K562 (cell line): ENCODE results near the gene ATP6V1G1. TPM values are rescaled to one million over a fixed set of nuclear protein-coding genes. Genes with fewer than 3 reads are reported as not detected.

ENCODE experiments used
- ARID1B ChIP-seq: fragments of 450-650 bp; IDR thresholded peaks from 2 replicates; pipeline ENCODE4 v1.6.1; 2016; ENCODE audit warnings: antibody characterized with exemption, mild to moderate bottlenecking, inconsistent platforms
- DLX4 ChIP-seq: fragments of 250-450 bp; sonication (Bioruptor Pico); IDR thresholded peaks from 2 replicates; pipeline ENCODE4 v1.6.1; 2021; ENCODE audit warnings: mild to moderate bottlenecking
- EP300 ChIP-seq: IDR thresholded peaks from 2 replicates; pipeline ENCODE4 v1.6.1; 2012; ENCODE audit warnings: low read length, improper control_type of control experiment
- FOSL1 ChIP-seq: fragments of 200-800 bp; sonication (Bioruptor generic); conservative IDR thresholded peaks from 2 replicates; pipeline ENCODE4 v1.6.1; 2016; ENCODE audit warnings: missing genetic modification characterization, missing compliant biosample characterization
- FOXK1 ChIP-seq: sonication (generic); formaldehyde crosslinking; IDR thresholded peaks from 2 replicates; pipeline ENCODE4 v1.8.0; 2022; ENCODE audit warnings: missing genetic modification reagents, mild to moderate bottlenecking, borderline replicate concordance
- HMG20A ChIP-seq: fragments of 450-650 bp; formaldehyde crosslinking; conservative IDR thresholded peaks from 2 replicates; pipeline ENCODE4 v1.4.0; 2020; ENCODE audit warnings: mild to moderate bottlenecking, mixed read lengths
- HNRNPH1 ChIP-seq: fragments of 200-400 bp; formaldehyde crosslinking; optimal IDR thresholded peaks from 2 replicates; pipeline ENCODE3; 2017; ENCODE audit warnings: low read depth, mild to moderate bottlenecking, low read length, moderate library complexity
- HNRNPLL ChIP-seq: fragments of 200-400 bp; formaldehyde crosslinking; IDR thresholded peaks from 2 replicates; pipeline ENCODE4 v1.6.1; 2017; ENCODE audit warnings: low read length, low read depth, mild to moderate bottlenecking; ENCODE audit not compliant: poor library complexity, severe bottlenecking
- KLF13 ChIP-seq: fragments of 450-650 bp; IDR thresholded peaks from 2 replicates; pipeline ENCODE4 v1.6.1; 2016; ENCODE audit warnings: missing genetic modification characterization, low read depth, mild to moderate bottlenecking, missing compliant biosample characterization, moderate library complexity, borderline replicate concordance
- NCOA2 ChIP-seq, 2 experiments: fragments of 450-650 bp; IDR thresholded peaks; 2 replicates each; pipeline ENCODE4 v1.6.1; 2018; ENCODE audit warnings: mild to moderate bottlenecking in 2 of 2, moderate library complexity in 1 of 2; ENCODE audit not compliant: partially characterized antibody in 2 of 2
- PHF21A ChIP-seq: fragments of 450-650 bp; IDR thresholded peaks from 2 replicates; pipeline ENCODE4 v1.6.1; 2017; ENCODE audit warnings: low read depth, borderline replicate concordance
- SMARCA4 ChIP-seq: fragments of 450-650 bp; IDR thresholded peaks from 2 replicates; pipeline ENCODE4 v1.6.1; 2016
- SRSF1 ChIP-seq: fragments of 200-400 bp; formaldehyde crosslinking; IDR thresholded peaks from 2 replicates; pipeline ENCODE4 v1.6.1; 2017; ENCODE audit warnings: mild to moderate bottlenecking, low read depth, low read length, moderate library complexity
- SRSF9 ChIP-seq: fragments of 200-400 bp; formaldehyde crosslinking; IDR thresholded peaks from 2 replicates; pipeline ENCODE4 v1.6.1; 2017; ENCODE audit warnings: low read depth, low read length, borderline replicate concordance
- ZNF41 ChIP-seq: fragments of 250-450 bp; sonication (Bioruptor Pico); conservative IDR thresholded peaks from 2 replicates; pipeline ENCODE4 v1.4.0; 2020; ENCODE audit warnings: mild to moderate bottlenecking
- ZNF507 ChIP-seq: conservative IDR thresholded peaks from 2 replicates; pipeline ENCODE4 v1.6.1; 2017; ENCODE audit warnings: missing genetic modification characterization, missing compliant biosample characterization
- ZNF699 ChIP-seq: fragments of 250-450 bp; sonication (Bioruptor Pico); IDR thresholded peaks from 2 replicates; pipeline ENCODE4 v1.8.0; 2021; ENCODE audit warnings: mild to moderate bottlenecking, moderate library complexity; ENCODE audit not compliant: insufficient replicate concordance
- polyA plus RNA-seq, 8 experiments: library from polyadenylated mRNA; depleted of rRNA in 4 of 8; stranded (reverse) in 5 of 8; unstranded in 3 of 8; fragments of >200 nt; fragmentation: Nextera tagmentation in 2 of 8; fragmentation: Illumina TruSeq in 1 of 8; extraction: Ambion mirVana in 2 of 8; extraction: Trizol in 1 of 8; gene quantifications; 2 replicates each; pipeline versions ENCODE4 v1.2.1 to v1.2.3, GENCODE V29; 2011 to 2014; ENCODE audit warnings: inconsistent platforms in 1 of 8, missing spikeins in 1 of 8
- total RNA-seq, 7 experiments: library from RNA; depleted of rRNA in 6 of 7; stranded (reverse); fragments of >200 nt in 6 of 7; fragmentation: Illumina TruSeq in 2 of 7; extraction: Trizol in 2 of 7; gene quantifications; 2 replicates each; pipeline versions ENCODE4 v1.2.1 to v1.2.3, GENCODE V29; 2011 to 2021; ENCODE audit warnings: low replicate concordance in 1 of 7
- TF ChIP-seq, protein P1 (sequence below): sonication (generic); formaldehyde crosslinking; IDR thresholded peaks from 2 replicates; pipeline ENCODE4 v1.8.1; 2022; ENCODE audit warnings: missing genetic modification reagents
- TF ChIP-seq, protein P2 (sequence below): fragments of 450-650 bp; IDR thresholded peaks from 2 replicates; pipeline ENCODE4 v1.6.1; 2016
- TF ChIP-seq, protein P3 (sequence below): IDR thresholded peaks from 2 replicates; pipeline ENCODE4 v1.6.1; 2011; ENCODE audit warnings: borderline replicate concordance, low read depth, mild to moderate bottlenecking, moderate library complexity, low read length; ENCODE audit not compliant: insufficient read depth, poor library complexity, severe bottlenecking
- TF ChIP-seq, protein P4 (sequence below), 2 experiments: fragments of 450-650 bp in 1 of 2; sonication (generic) in 1 of 2; formaldehyde crosslinking in 1 of 2; IDR thresholded peaks in 1 of 2; conservative IDR thresholded peaks in 1 of 2; 2 replicates each; pipeline versions ENCODE4 v1.6.1 to v1.8.1; 2016 to 2023; ENCODE audit warnings: mild to moderate bottlenecking in 2 of 2, moderate library complexity in 2 of 2, inconsistent platforms in 1 of 2, missing genetic modification reagents in 1 of 2

The ATP6V1G1 gene
- total and polyA plus RNA-seq, 9 of the 15 experiments (the other 6 are each of a cell fraction or from before 2014, with no cell fraction given) = 88.4 to 492 (median 193) TPM

- TF ChIP-seq, protein P1, sequence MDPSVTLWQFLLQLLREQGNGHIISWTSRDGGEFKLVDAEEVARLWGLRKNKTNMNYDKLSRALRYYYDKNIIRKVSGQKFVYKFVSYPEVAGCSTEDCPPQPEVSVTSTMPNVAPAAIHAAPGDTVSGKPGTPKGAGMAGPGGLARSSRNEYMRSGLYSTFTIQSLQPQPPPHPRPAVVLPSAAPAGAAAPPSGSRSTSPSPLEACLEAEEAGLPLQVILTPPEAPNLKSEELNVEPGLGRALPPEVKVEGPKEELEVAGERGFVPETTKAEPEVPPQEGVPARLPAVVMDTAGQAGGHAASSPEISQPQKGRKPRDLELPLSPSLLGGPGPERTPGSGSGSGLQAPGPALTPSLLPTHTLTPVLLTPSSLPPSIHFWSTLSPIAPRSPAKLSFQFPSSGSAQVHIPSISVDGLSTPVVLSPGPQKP (CRISPR knock-in tag) = no peak
- TF ChIP-seq PHF21A = peak; percentile 94; the same call in 1 of the 2 replicates
- TF ChIP-seq, protein P2, sequence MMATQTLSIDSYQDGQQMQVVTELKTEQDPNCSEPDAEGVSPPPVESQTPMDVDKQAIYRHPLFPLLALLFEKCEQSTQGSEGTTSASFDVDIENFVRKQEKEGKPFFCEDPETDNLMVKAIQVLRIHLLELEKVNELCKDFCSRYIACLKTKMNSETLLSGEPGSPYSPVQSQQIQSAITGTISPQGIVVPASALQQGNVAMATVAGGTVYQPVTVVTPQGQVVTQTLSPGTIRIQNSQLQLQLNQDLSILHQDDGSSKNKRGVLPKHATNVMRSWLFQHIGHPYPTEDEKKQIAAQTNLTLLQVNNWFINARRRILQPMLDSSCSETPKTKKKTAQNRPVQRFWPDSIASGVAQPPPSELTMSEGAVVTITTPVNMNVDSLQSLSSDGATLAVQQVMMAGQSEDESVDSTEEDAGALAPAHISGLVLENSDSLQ = peak; percentile 90
- no peak for TF ChIP-seq NCOA2 (IDR thresholded peaks at IDR 0.05; ENCODE audit: partially characterized antibody in 2 of 2)
- peak; percentile 90 for TF ChIP-seq SMARCA4
- peak; percentile 99 for TF ChIP-seq FOSL1 (tag)
- peak; percentile 70 for TF ChIP-seq EP300
- TF ChIP-seq, protein P3, sequence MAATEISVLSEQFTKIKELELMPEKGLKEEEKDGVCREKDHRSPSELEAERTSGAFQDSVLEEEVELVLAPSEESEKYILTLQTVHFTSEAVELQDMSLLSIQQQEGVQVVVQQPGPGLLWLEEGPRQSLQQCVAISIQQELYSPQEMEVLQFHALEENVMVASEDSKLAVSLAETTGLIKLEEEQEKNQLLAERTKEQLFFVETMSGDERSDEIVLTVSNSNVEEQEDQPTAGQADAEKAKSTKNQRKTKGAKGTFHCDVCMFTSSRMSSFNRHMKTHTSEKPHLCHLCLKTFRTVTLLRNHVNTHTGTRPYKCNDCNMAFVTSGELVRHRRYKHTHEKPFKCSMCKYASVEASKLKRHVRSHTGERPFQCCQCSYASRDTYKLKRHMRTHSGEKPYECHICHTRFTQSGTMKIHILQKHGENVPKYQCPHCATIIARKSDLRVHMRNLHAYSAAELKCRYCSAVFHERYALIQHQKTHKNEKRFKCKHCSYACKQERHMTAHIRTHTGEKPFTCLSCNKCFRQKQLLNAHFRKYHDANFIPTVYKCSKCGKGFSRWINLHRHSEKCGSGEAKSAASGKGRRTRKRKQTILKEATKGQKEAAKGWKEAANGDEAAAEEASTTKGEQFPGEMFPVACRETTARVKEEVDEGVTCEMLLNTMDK = no peak
- TF ChIP-seq HNRNPLL = no peak
- TF ChIP-seq FOXK1 (CRISPR knock-in tag) = no peak
- TF ChIP-seq ARID1B = peak; percentile 82
- no peak for TF ChIP-seq ZNF41
- TF ChIP-seq SRSF9 = no peak
- TF ChIP-seq HNRNPH1 = no peak
- TF ChIP-seq SRSF1 = no peak
- TF ChIP-seq KLF13 (tag) = no peak
- TF ChIP-seq ZNF699 (CRISPR knock-in tag) = no peak
- no peak for TF ChIP-seq HMG20A (CRISPR knock-in tag)
- no peak for TF ChIP-seq DLX4
- TF ChIP-seq, protein P4, sequence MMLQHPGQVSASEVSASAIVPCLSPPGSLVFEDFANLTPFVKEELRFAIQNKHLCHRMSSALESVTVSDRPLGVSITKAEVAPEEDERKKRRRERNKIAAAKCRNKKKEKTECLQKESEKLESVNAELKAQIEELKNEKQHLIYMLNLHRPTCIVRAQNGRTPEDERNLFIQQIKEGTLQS (IDR thresholded peaks at IDR 0.05) = peak; percentile 99
- TF ChIP-seq, protein P4 (CRISPR knock-in tag; conservative IDR thresholded peaks at IDR 0.05) = peak; percentile 93
- no peak for TF ChIP-seq ZNF507 (tag)
Measured at GRCh38 chr9:114551750-114552685, 35.6 kb upstream of the ATP6V1G1 start (continued).
